K562 (cell line): ENCODE results near the gene FOXJ3. TPM values are rescaled to one million over a fixed set of nuclear protein-coding genes. Genes with fewer than 3 reads are reported as not detected.

ENCODE experiments used
- ATAC-seq: fragments of 200-7000 bp; cut with Tn5 transposase; 3 replicates; pipeline ENCODE4 v1.9.1; 2020; ENCODE audit warnings: moderate library complexity
- BruUV-seq: library from RNA; stranded (reverse); fragments of 400-500 nt; replicated peaks from 2 replicates; lab custom pipeline; 2021; lab: Mats Ljungman, UMichigan
- CTCF ChIA-PET: fragments of 300-600 bp; formaldehyde crosslinking; extraction: SDS; loops from one replicate; lab custom pipeline; 2021; ENCODE audit warnings: low intra/inter-chr PET ratio; lab: Yijun Ruan, JAX
- POLR2A ChIA-PET: fragments of 300-600, 350-650 bp; sonication (Branson Sonifier 250); formaldehyde crosslinking; extraction: SDS; loops from one replicate; lab custom pipeline; 2021; ENCODE audit warnings: antibody characterized with exemption, inconsistent platforms; lab: Yijun Ruan, JAX
- DNase-seq, 4 experiments: peaks; one replicate each; pipeline versions ENCODE4 v3.0.0 to v3.0.0-alpha.2; 2011 to 2018; ENCODE audit warnings: low spot score in 3 of 4, mixed read lengths in 3 of 4; ENCODE audit errors: extremely low read depth in 1 of 4
- FAIRE-seq: peaks from 2 replicates; lab custom pipeline; 2011; peaks lifted over from hg19 to GRCh38; lab: Jason Lieb, UNC
- H2AFZ ChIP-seq: 2 replicates; pipeline ENCODE4 v1.6.0; 2011; ENCODE audit warnings: low read depth, low read length, control low read depth, inconsistent platforms
- H3K27ac ChIP-seq: fragments of 200-600 bp; 3 replicates; pipeline ENCODE4 v1.8.0; 2011; ENCODE audit warnings: low read depth, mild to moderate bottlenecking, control low read depth, inconsistent platforms, low read length, moderate library complexity, mixed read lengths; ENCODE audit errors: extremely low read depth
- H3K27me3 ChIP-seq, 2 experiments: fragments of 300-600 bp in 1 of 2; 2 replicates in 1 of 2; 3 replicates in 1 of 2; pipeline versions ENCODE4 v1.6.0 to v1.8.0; 2011; ENCODE audit warnings: inconsistent platforms in 2 of 2, low read length in 2 of 2, mild to moderate bottlenecking in 1 of 2, mixed read lengths in 1 of 2, moderate library complexity in 1 of 2; ENCODE audit not compliant: control insufficient read depth in 2 of 2, insufficient read depth in 2 of 2
- H3K36me3 ChIP-seq: fragments of 300-600 bp; 3 replicates; pipeline ENCODE4 v1.8.0; 2011; ENCODE audit warnings: mild to moderate bottlenecking, low read length, inconsistent platforms; ENCODE audit not compliant: control insufficient read depth, insufficient read depth
- H3K4me1 ChIP-seq, 2 experiments: fragments of 200-600 bp in 1 of 2; replicated peaks in 1 of 2; 2 replicates in 1 of 2; 3 replicates in 1 of 2; pipeline versions ENCODE4 v1.5.1 to v1.8.0; 2011; ENCODE audit warnings: inconsistent platforms in 2 of 2, low read length in 2 of 2, mild to moderate bottlenecking in 1 of 2, mixed read lengths in 1 of 2, moderate library complexity in 1 of 2; ENCODE audit not compliant: control insufficient read depth in 2 of 2, insufficient read depth in 2 of 2
- H3K4me2 ChIP-seq: 2 replicates; pipeline ENCODE4 v1.6.1; 2011; ENCODE audit warnings: low read length, control low read depth, inconsistent platforms, mixed read lengths; ENCODE audit not compliant: insufficient read depth
- H3K4me3 ChIP-seq: fragments of 200-600 bp; sonication (generic), shearing (Covaris generic); 2 replicates; pipeline ENCODE4 v1.5.1; 2016; ENCODE audit warnings: control low read depth, inconsistent platforms
- H3K79me2 ChIP-seq: fragments of 200-600 bp; 3 replicates; pipeline ENCODE4 v1.8.0; 2011; ENCODE audit warnings: low read length, inconsistent platforms; ENCODE audit not compliant: control insufficient read depth, insufficient read depth
- H3K9ac ChIP-seq, 2 experiments: 2 replicates each; pipeline versions ENCODE4 v1.6.0 to v1.6.1; 2011; ENCODE audit warnings: low read depth in 2 of 2, low read length in 2 of 2, control low read depth in 1 of 2, inconsistent platforms in 1 of 2, mild to moderate bottlenecking in 1 of 2, mixed read lengths in 1 of 2; ENCODE audit not compliant: insufficient read depth in 1 of 2
- H3K9me1 ChIP-seq: one replicate; pipeline ENCODE4 v1.6.0; 2011; ENCODE audit warnings: inconsistent platforms, mild to moderate bottlenecking, low read length, moderate library complexity; ENCODE audit not compliant: control insufficient read depth, insufficient read depth
- H3K9me3 ChIP-seq: replicated peaks from 2 replicates; pipeline ENCODE4 v1.5.1; 2011; ENCODE audit warnings: low read depth, low read length, inconsistent platforms; ENCODE audit not compliant: control insufficient read depth, insufficient read depth
- H4K20me1 ChIP-seq: replicated peaks from 2 replicates; pipeline ENCODE4 v1.6.1; 2011; ENCODE audit warnings: low read length, inconsistent platforms, mixed read lengths; ENCODE audit not compliant: control insufficient read depth, insufficient read depth
- CHD4 ChIP-seq: fragments of 200-600 bp; sonication (generic); IDR thresholded peaks from 3 replicates; pipeline ENCODE4 v1.6.1; 2012; ENCODE audit warnings: low read depth, mild to moderate bottlenecking, mixed read lengths, low read length, inconsistent platforms; ENCODE audit not compliant: insufficient read depth, insufficient replicate concordance, poor library complexity, severe bottlenecking
- CREM ChIP-seq: IDR thresholded peaks from 2 replicates; pipeline ENCODE4 v1.6.1; 2014; ENCODE audit warnings: antibody characterized with exemption, low read depth
- CTBP1 ChIP-seq: fragments of 450-650 bp; IDR thresholded peaks from 2 replicates; pipeline ENCODE4 v1.6.1; 2016; ENCODE audit warnings: borderline replicate concordance
- CTCF ChIP-seq, 3 experiments: IDR thresholded peaks in 2 of 3; conservative IDR thresholded peaks in 1 of 3; 2 replicates each; pipeline ENCODE4 v1.5.1; 2011 to 2012; ENCODE audit warnings: low read length in 3 of 3, mild to moderate bottlenecking in 3 of 3, control low read depth in 2 of 3, improper control_type of control experiment in 1 of 3, inconsistent platforms in 1 of 3, low read depth in 1 of 3, mixed read lengths in 1 of 3, moderate library complexity in 1 of 3; ENCODE audit not compliant: insufficient read depth in 2 of 3
- DDX20 ChIP-seq: fragments of 450-650 bp; IDR thresholded peaks from 2 replicates; pipeline ENCODE4 v1.6.1; 2016; ENCODE audit warnings: missing genetic modification characterization, low read depth, mild to moderate bottlenecking, missing compliant biosample characterization, moderate library complexity
- FOXP4 ChIP-seq: sonication (generic); formaldehyde crosslinking; IDR thresholded peaks from 2 replicates; pipeline ENCODE4 v1.8.0; 2022; ENCODE audit warnings: mild to moderate bottlenecking, missing genetic modification reagents, borderline replicate concordance
- MCM7 ChIP-seq, 2 experiments: fragments of 450-650 bp; IDR thresholded peaks; 2 replicates each; pipeline ENCODE4 v1.6.1; 2016 to 2018
- NONO ChIP-seq, 2 experiments: fragments of 200-400 bp in 1 of 2; fragments of 450-650 bp in 1 of 2; formaldehyde crosslinking in 1 of 2; IDR thresholded peaks; 2 replicates each; pipeline ENCODE4 v1.6.1; 2017; ENCODE audit warnings: low read depth in 2 of 2, mild to moderate bottlenecking in 2 of 2, moderate library complexity in 2 of 2, low read length in 1 of 2
- NR1H2 ChIP-seq: sonication (generic); formaldehyde crosslinking; IDR thresholded peaks from 2 replicates; pipeline ENCODE4 v1.4.0; 2020; ENCODE audit warnings: mild to moderate bottlenecking, missing genetic modification reagents
- NRF1 ChIP-seq, 2 experiments: fragments of 450-650 bp; IDR thresholded peaks in 1 of 2; conservative IDR thresholded peaks in 1 of 2; 2 replicates each; pipeline ENCODE4 v1.6.1; 2014; ENCODE audit warnings: mild to moderate bottlenecking in 2 of 2
- RBM14 ChIP-seq: fragments of 200-400 bp; formaldehyde crosslinking; IDR thresholded peaks from 2 replicates; pipeline ENCODE4 v1.6.1; 2018; ENCODE audit warnings: low read depth, mild to moderate bottlenecking, low read length, moderate library complexity, borderline replicate concordance; ENCODE audit not compliant: insufficient read depth
- RFX5 ChIP-seq: IDR thresholded peaks from 2 replicates; pipeline ENCODE4 v1.6.1; 2011; ENCODE audit warnings: low read depth, mild to moderate bottlenecking, improper control_type of control experiment, low read length
- SNIP1 ChIP-seq: fragments of 450-650 bp; IDR thresholded peaks from 2 replicates; pipeline ENCODE4 v1.7.1; 2017; ENCODE audit warnings: low read depth, mild to moderate bottlenecking
- WGBS: fragments of 100-300 bp; shearing (Covaris generic); methylation state at CpG from one replicate; pipeline ENCODE4 v1.1.6; 2016; ENCODE audit warnings: low coverage, mixed read lengths; ENCODE audit not compliant: insufficient coverage; ENCODE audit errors: missing lambda C conversion rate; 5-methylcytosine and 5-hydroxymethylcytosine counted together
- in situ Hi-C: fragments of 300-500 bp; cut with MboI; formaldehyde crosslinking; loops from 4 replicates; pipeline ENCODE4 v1.15.0; 2018; ENCODE audit warnings: inconsistent platforms, mixed read lengths
- intact Hi-C: fragments of 100-400 bp; cut with micrococcal nuclease; formaldehyde crosslinking; loops from 2 replicates; pipeline ENCODE4 v1.14.2; 2022
- polyA plus RNA-seq, 8 experiments: library from polyadenylated mRNA; depleted of rRNA in 4 of 8; stranded (reverse) in 5 of 8; unstranded in 3 of 8; fragments of >200 nt; fragmentation: Nextera tagmentation in 2 of 8; fragmentation: Illumina TruSeq in 1 of 8; extraction: Ambion mirVana in 2 of 8; extraction: Trizol in 1 of 8; gene quantifications; 2 replicates each; pipeline versions ENCODE4 v1.2.1 to v1.2.3, GENCODE V29; 2011 to 2014; ENCODE audit warnings: inconsistent platforms in 1 of 8, missing spikeins in 1 of 8
- total RNA-seq, 7 experiments: library from RNA; depleted of rRNA in 6 of 7; stranded (reverse); fragments of >200 nt in 6 of 7; fragmentation: Illumina TruSeq in 2 of 7; extraction: Trizol in 2 of 7; gene quantifications; 2 replicates each; pipeline versions ENCODE4 v1.2.1 to v1.2.3, GENCODE V29; 2011 to 2021; ENCODE audit warnings: low replicate concordance in 1 of 7
- TF ChIP-seq, protein P1 (sequence below): sonication (generic); formaldehyde crosslinking; IDR thresholded peaks from 2 replicates; pipeline ENCODE4 v1.8.0; 2022; ENCODE audit warnings: mild to moderate bottlenecking, missing genetic modification reagents
- TF ChIP-seq, protein P2 (sequence below): sonication (generic); formaldehyde crosslinking; IDR thresholded peaks from 2 replicates; pipeline ENCODE4 v1.5.0; 2020; ENCODE audit warnings: missing genetic modification reagents

The FOXJ3 gene
- total and polyA plus RNA-seq, 9 of the 15 experiments (the other 6 are each of a cell fraction or from before 2014, with no cell fraction given): 8.7 to 35.3 (median 23.4) TPM

DNA sequence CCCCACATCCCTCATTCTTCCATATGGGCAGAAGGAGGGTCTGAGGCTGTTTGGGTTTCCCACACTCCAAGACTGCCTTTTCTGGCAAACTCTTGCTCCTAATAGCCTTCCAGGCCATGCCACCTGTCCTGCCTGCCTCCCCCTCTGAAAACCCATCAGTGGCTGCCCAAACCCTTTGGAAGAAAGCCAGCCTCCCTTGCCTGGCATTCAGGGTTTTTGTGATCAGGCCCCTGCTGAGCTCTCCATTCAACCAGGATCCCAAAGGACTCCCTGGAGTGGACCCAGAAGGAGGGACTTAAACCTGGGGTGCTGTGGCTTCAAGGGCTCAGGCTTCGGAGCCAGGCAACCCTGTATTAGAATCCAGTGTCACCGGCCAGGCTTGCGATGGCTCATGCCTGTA, 166.3 kb downstream of the FOXJ3 start:
- Histone ChIP-seq H3K79me2 (no peaks in the 10 kb centered on the region), H2AFZ (no peak overlapping the region), H3K4me2 (no peak overlapping the region), H3K9ac (no peak overlapping the region), H3K27ac (no peak overlapping the region), H3K4me1 (peaks cover 0 to 16% of the 10 kb centered on the region in 2 experiments; a peak in 2 of 5 replicates), H3K36me3 (no peaks in the 10 kb centered on the region), H4K20me1 (peaks cover 10% of the 10 kb centered on the region; the same call in 1 of the 2 replicates), H3K9me3 (no peaks in the 10 kb centered on the region; the same call in 1 of the 2 replicates), H3K9me1 (no peaks in the 10 kb centered on the region), H3K4me3 (no peak overlapping the region), H3K27me3 (peaks cover 0 to 20% of the 10 kb centered on the region in 2 experiments; a peak in 3 of 5 replicates)
- CTCF ChIA-PET: no interaction called here
- FAIRE-seq (no peak), DNase-seq (no peak), ATAC-seq (no peak)
- intact Hi-C loops (no loop called here), in situ Hi-C loops (no loop called here)
- POLR2A ChIA-PET: interaction anchor here (0.6 kb wide), 1 partner anchor 10 kb away, joined by 3 read pairs; no protein-coding TSS in a partner anchor
- TF ChIP-seq NRF1 (conservative IDR thresholded peaks at IDR 0.05 in 1 of 2, IDR thresholded peaks at IDR 0.05 in 1 of 2): no peak
- TF ChIP-seq CTBP1: no peak
- TF ChIP-seq RBM14: no peak
- TF ChIP-seq NONO (IDR thresholded peaks at IDR 0.05; ENCODE audit: low read depth in 2 of 2, low read length in 1 of 2): no peak
- TF ChIP-seq DDX20: no peak
- no peak for TF ChIP-seq FOXP4 (CRISPR knock-in tag)
- TF ChIP-seq CTCF (IDR thresholded peaks at IDR 0.05 in 2 of 3, conservative IDR thresholded peaks at IDR 0.05 in 1 of 3; ENCODE audit: insufficient read depth in 2 of 3, low read depth in 1 of 3, low read length in 3 of 3): no peak
- no peak for TF ChIP-seq NR1H2 (CRISPR knock-in tag)
- TF ChIP-seq SNIP1: no peak
- no peak for TF ChIP-seq RFX5
- no peak for TF ChIP-seq MCM7 (IDR thresholded peaks at IDR 0.05)
- no peak for TF ChIP-seq CHD4
- TF ChIP-seq, protein P1, sequence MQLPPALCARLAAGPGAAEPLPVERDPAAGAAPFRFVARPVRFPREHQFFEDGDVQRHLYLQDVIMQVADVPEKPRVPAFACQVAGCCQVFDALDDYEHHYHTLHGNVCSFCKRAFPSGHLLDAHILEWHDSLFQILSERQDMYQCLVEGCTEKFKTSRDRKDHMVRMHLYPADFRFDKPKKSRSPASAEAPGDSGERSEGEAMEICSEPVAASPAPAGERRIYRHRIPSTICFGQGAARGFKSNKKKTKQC (CRISPR knock-in tag): no peak
- no peak for TF ChIP-seq CREM
- TF ChIP-seq, protein P2, sequence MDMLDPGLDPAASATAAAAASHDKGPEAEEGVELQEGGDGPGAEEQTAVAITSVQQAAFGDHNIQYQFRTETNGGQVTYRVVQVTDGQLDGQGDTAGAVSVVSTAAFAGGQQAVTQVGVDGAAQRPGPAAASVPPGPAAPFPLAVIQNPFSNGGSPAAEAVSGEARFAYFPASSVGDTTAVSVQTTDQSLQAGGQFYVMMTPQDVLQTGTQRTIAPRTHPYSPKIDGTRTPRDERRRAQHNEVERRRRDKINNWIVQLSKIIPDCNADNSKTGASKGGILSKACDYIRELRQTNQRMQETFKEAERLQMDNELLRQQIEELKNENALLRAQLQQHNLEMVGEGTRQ: no peak
- BruUV-seq: no TSS peak
- WGBS: 10% methylated on average over 3 of the region's 3 CpGs
